B cell (primary cell): Measurements from ENCODE around the gene VIPR2. TPM values are rescaled to one million over a fixed set of nuclear protein-coding genes. Genes with fewer than 3 reads are reported as not detected.
"Not testable (repeated sequence)": the region's sequence is repeated elsewhere in the genome, so short reads cannot be mapped to it uniquely, and the experiment has no call there.

Source experiments
- ATAC-seq: fragments of 200-7000 bp; cut with Tn5 transposase; one replicate; pipeline ENCODE4 v1.10.0; 2021; ENCODE audit warnings: low read depth, mild to moderate bottlenecking, moderate number of reproducible peaks, moderate library complexity
- CTCF ChIA-PET: fragments of 350-600 bp; sonication (Branson Sonifier 250); formaldehyde crosslinking; loops from one replicate; lab custom pipeline; 2021; ENCODE audit warnings: antibody characterized with exemption, inconsistent platforms; lab: Charles Lee
- POLR2A ChIA-PET: fragments of 350-600 bp; sonication (Branson Sonifier 250); formaldehyde crosslinking; loops from one replicate; lab custom pipeline; 2021; ENCODE audit warnings: antibody characterized with exemption; lab: Charles Lee
- DNase-seq: peaks from one replicate; pipeline ENCODE4 v3.0.0; 2013
- H2AFZ ChIP-seq: 2 replicates; pipeline ENCODE4 v1.6.1; 2012; ENCODE audit warnings: mild to moderate bottlenecking, low read depth, low read length; ENCODE audit not compliant: insufficient read depth, poor library complexity, severe bottlenecking
- H3K27ac ChIP-seq, 2 donors: 1 replicate in 1 of 2; 2 replicates in 1 of 2; pipeline ENCODE4 v1.5.1; 2012 to 2013; ENCODE audit warnings: low read length in 2 of 2, mild to moderate bottlenecking in 2 of 2, moderate library complexity in 1 of 2
- H3K27me3 ChIP-seq, 4 experiments: fragments of 200-600 bp in 1 of 4; sonication (generic) in 1 of 4; replicated peaks in 1 of 4; 1 replicate in 2 of 4; 2 replicates in 2 of 4; pipeline versions ENCODE4 v1.6.1 to v1.7.0; 2013 to 2016; ENCODE audit warnings: low read length in 3 of 4, mild to moderate bottlenecking in 2 of 4, mixed read lengths in 1 of 4, moderate library complexity in 1 of 4; ENCODE audit not compliant: insufficient read depth in 4 of 4, control insufficient read depth in 3 of 4; ENCODE audit errors: control extremely low read depth in 1 of 4
- H3K36me3 ChIP-seq, 2 experiments: replicated peaks in 1 of 2; 1 replicate in 1 of 2; 2 replicates in 1 of 2; pipeline versions ENCODE4 v1.6.1 to v1.7.1; 2013; ENCODE audit warnings: low read length in 1 of 2; ENCODE audit not compliant: insufficient read depth in 2 of 2, control insufficient read depth in 1 of 2; ENCODE audit errors: control extremely low read depth in 1 of 2, extremely low read depth in 1 of 2
- H3K4me1 ChIP-seq, 2 donors: fragments of 200-600 bp in 1 of 2; sonication (generic) in 1 of 2; 1 replicate in 1 of 2; 2 replicates in 1 of 2; pipeline versions ENCODE4 v1.5.1 to v1.6.1; 2013 to 2017; ENCODE audit warnings: low read length in 2 of 2; ENCODE audit not compliant: control insufficient read depth in 2 of 2, insufficient read depth in 2 of 2
- H3K4me2 ChIP-seq: replicated peaks from 2 replicates; pipeline ENCODE3; 2012; ENCODE audit warnings: mild to moderate bottlenecking, low read depth, low read length; ENCODE audit not compliant: poor library complexity, severe bottlenecking
- H3K4me3 ChIP-seq, 5 experiments: fragments of 200-600 bp in 1 of 5; sonication (generic) in 1 of 5; 1 replicate in 3 of 5; 2 replicates in 2 of 5; pipeline versions ENCODE4 v1.5.1 to v1.7.0; 2011 to 2016; ENCODE audit warnings: low read length in 4 of 5, mild to moderate bottlenecking in 4 of 5, low read depth in 2 of 5, control low read depth in 1 of 5, moderate library complexity in 1 of 5; ENCODE audit not compliant: insufficient read depth in 1 of 5; ENCODE audit errors: control extremely low read depth in 1 of 5, extremely low read depth in 1 of 5
- H3K79me2 ChIP-seq: fragments of 200-600 bp; sonication (generic); one replicate; pipeline ENCODE4 v1.6.0; 2016; ENCODE audit warnings: low read length; ENCODE audit not compliant: control insufficient read depth, insufficient read depth
- H3K9ac ChIP-seq: fragments of 200-600 bp; sonication (generic); 2 replicates; pipeline ENCODE4 v1.6.1; 2017; ENCODE audit warnings: mild to moderate bottlenecking, low read length, moderate library complexity
- H3K9me3 ChIP-seq, 3 donors: one replicate each; pipeline versions ENCODE4 v1.6.1 to v1.7.1; 2013; ENCODE audit warnings: low read length in 2 of 3; ENCODE audit not compliant: control insufficient read depth in 2 of 3, insufficient read depth in 1 of 3; ENCODE audit errors: control extremely low read depth in 1 of 3
- H4K20me1 ChIP-seq: 2 replicates; pipeline ENCODE4 v1.6.0; 2012; ENCODE audit warnings: mild to moderate bottlenecking, low read length; ENCODE audit not compliant: insufficient read depth, control insufficient read depth, poor library complexity, severe bottlenecking
- H3K27ac Mint-ChIP-seq: one replicate; pipeline ENCODE4 v1.8.0; 2021; ENCODE audit warnings: mixed read lengths
- H3K27me3 Mint-ChIP-seq: one replicate; pipeline ENCODE4 v1.8.0; 2021; ENCODE audit warnings: mixed read lengths
- H3K4me1 Mint-ChIP-seq: one replicate; pipeline ENCODE4 v1.8.0; 2021; ENCODE audit warnings: mixed read lengths
- H3K4me3 Mint-ChIP-seq: one replicate; pipeline ENCODE4 v1.8.0; 2021; ENCODE audit warnings: mixed read lengths
- H3K9me3 Mint-ChIP-seq: one replicate; pipeline ENCODE4 v1.8.0; 2022; ENCODE audit warnings: mixed read lengths; ENCODE audit not compliant: insufficient read depth
- CTCF ChIP-seq: fragments of 200-600 bp; IDR thresholded peaks from one replicate; pipeline ENCODE4 v1.8.0; 2022; ENCODE audit warnings: antibody characterized with exemption, mild to moderate bottlenecking
- EZH2 ChIP-seq: IDR thresholded peaks from 2 replicates; pipeline ENCODE4 v1.6.1; 2012; ENCODE audit warnings: borderline replicate concordance, low read depth, mild to moderate bottlenecking, moderate library complexity, low read length; ENCODE audit not compliant: insufficient read depth, poor library complexity, severe bottlenecking
- WGBS: methylation state at CpG from one replicate; pipeline ENCODE4 v1.1.5; 2013; ENCODE audit warnings: missing lambda C conversion rate; ENCODE audit not compliant: insufficient coverage; 5-methylcytosine and 5-hydroxymethylcytosine counted together
- intact Hi-C: fragments of 100-400 bp; cut with micrococcal nuclease; formaldehyde crosslinking; loops from one replicate; pipeline ENCODE4 v1.10.0; 2022
- polyA plus RNA-seq: library from polyadenylated mRNA; depleted of rRNA; stranded (reverse); fragments of >200 nt; gene quantifications from 2 replicates; pipeline ENCODE4 v1.2.3, GENCODE V29; 2012
- total RNA-seq, 2 donors: library from RNA; stranded (reverse); fragments of 120-200 nt in 1 of 2; gene quantifications; 1 replicate in 1 of 2; 2 replicates in 1 of 2; pipeline versions ENCODE4 v1.2.3 to v1.2.4, GENCODE V29; 2013 to 2022

Gene VIPR2
- total and polyA plus RNA-seq, 2 donors (not counting 1 experiment from before 2014, with no cell fraction given) = not detected

- Histone ChIP-seq H3K9me3 (no peaks in the 10 kb centered on the region), H3K27ac (no peak overlapping the region), H3K4me3 (no peak overlapping the region), H3K4me1 (no peaks in the 10 kb centered on the region), H3K27me3 (no peaks in the 10 kb centered on the region), H3K79me2 (no peaks in the 10 kb centered on the region), H3K36me3 (no peaks in the 10 kb centered on the region), H4K20me1 (no peaks in the 10 kb centered on the region), H3K4me2 (no peak overlapping the region), H3K9ac (no peak overlapping the region), H2AFZ (no peak overlapping the region)
- Mint-ChIP-seq H3K4me3 (no peak overlapping the region), H3K4me1 (no peaks in the 10 kb centered on the region), H3K27ac (no peak overlapping the region), H3K27me3 (no peaks in the 10 kb centered on the region), H3K9me3 (no peaks in the 10 kb centered on the region)
- DNase-seq = no peak
- WGBS = 100% methylated on average over 2 of the region's 2 CpGs
- TF ChIP-seq EZH2 (no peak), CTCF (no peak)
- intact Hi-C loops = no loop called here
- no peak for ATAC-seq
- CTCF ChIA-PET = no interaction called here
- POLR2A ChIA-PET = no interaction called here
Observed at GRCh38 chr7:159083698-159084068, 61.0 kb downstream of the VIPR2 start.

- H3K9me3 ChIP-seq = no peaks in the 10 kb centered on the region
- ATAC-seq (no peak), DNase-seq (no peak)
- no peaks in the 10 kb centered on the region for H4K20me1 ChIP-seq
- no peaks in the 10 kb centered on the region for H3K36me3 ChIP-seq
- no peak overlapping the region for H3K4me3 Mint-ChIP-seq
- ChIA-PET CTCF (no interaction called here), POLR2A (no interaction called here)
- no peak overlapping the region for H3K9ac ChIP-seq
- H3K4me1 Mint-ChIP-seq = no peaks in the 10 kb centered on the region
- TF ChIP-seq EZH2 = no peak
- TF ChIP-seq CTCF = no peak
- H3K9me3 Mint-ChIP-seq = no peaks in the 10 kb centered on the region
- intact Hi-C loops = no loop called here
- H3K4me1 ChIP-seq = no peaks in the 10 kb centered on the region
- no peaks in the 10 kb centered on the region for H3K79me2 ChIP-seq
- 85% methylated on average over 9 of the region's 13 CpGs for WGBS
- no peaks in the 10 kb centered on the region for H3K27me3 ChIP-seq
- H3K27ac ChIP-seq = no peak overlapping the region
- no peak overlapping the region for H3K4me3 ChIP-seq
- no peak overlapping the region for H2AFZ ChIP-seq
- H3K27me3 Mint-ChIP-seq = peaks cover 4% of the 10 kb centered on the region
- no peak overlapping the region for H3K27ac Mint-ChIP-seq
- no peak overlapping the region for H3K4me2 ChIP-seq
Observed at GRCh38 chr7:159083001-159083697, 61.5 kb downstream of the VIPR2 start.

- H3K27me3 Mint-ChIP-seq, H3K4me1 ChIP-seq, H2AFZ ChIP-seq, DNase-seq, H3K9me3 Mint-ChIP-seq, H3K4me3 Mint-ChIP-seq, H3K4me1 Mint-ChIP-seq, H3K9me3 ChIP-seq, CTCF ChIA-PET, H4K20me1 ChIP-seq, intact Hi-C loops, H3K36me3 ChIP-seq, H3K27ac ChIP-seq, ATAC-seq, H3K9ac ChIP-seq, POLR2A ChIA-PET, H3K27me3 ChIP-seq, H3K4me3 ChIP-seq, H3K27ac Mint-ChIP-seq, H3K4me2 ChIP-seq, H3K79me2 ChIP-seq: not testable (repeated sequence)
- no CpG with 5 or more reads among the region's 5 CpGs for WGBS
Observed at GRCh38 chr7:159082075-159082474, 62.6 kb downstream of the VIPR2 start.
